Measurements from ENCODE around the gene PLCH1. TPM values are rescaled to one million over a fixed set of nuclear protein-coding genes. Genes with fewer than 3 reads are reported as not detected.

Gene PLCH1
- total and polyA plus RNA-seq, 2 of the 13 experiments (the other 11 are each of a cell fraction or from before 2014, with no cell fraction given): 2.0 to 3.0 TPM

- TF ChIP-seq, protein P1, sequence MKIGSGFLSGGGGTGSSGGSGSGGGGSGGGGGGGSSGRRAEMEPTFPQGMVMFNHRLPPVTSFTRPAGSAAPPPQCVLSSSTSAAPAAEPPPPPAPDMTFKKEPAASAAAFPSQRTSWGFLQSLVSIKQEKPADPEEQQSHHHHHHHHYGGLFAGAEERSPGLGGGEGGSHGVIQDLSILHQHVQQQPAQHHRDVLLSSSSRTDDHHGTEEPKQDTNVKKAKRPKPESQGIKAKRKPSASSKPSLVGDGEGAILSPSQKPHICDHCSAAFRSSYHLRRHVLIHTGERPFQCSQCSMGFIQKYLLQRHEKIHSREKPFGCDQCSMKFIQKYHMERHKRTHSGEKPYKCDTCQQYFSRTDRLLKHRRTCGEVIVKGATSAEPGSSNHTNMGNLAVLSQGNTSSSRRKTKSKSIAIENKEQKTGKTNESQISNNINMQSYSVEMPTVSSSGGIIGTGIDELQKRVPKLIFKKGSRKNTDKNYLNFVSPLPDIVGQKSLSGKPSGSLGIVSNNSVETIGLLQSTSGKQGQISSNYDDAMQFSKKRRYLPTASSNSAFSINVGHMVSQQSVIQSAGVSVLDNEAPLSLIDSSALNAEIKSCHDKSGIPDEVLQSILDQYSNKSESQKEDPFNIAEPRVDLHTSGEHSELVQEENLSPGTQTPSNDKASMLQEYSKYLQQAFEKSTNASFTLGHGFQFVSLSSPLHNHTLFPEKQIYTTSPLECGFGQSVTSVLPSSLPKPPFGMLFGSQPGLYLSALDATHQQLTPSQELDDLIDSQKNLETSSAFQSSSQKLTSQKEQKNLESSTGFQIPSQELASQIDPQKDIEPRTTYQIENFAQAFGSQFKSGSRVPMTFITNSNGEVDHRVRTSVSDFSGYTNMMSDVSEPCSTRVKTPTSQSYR (CRISPR knock-in tag; IDR thresholded peaks at IDR 0.05; ENCODE audit: borderline replicate concordance): no peak
- TF ChIP-seq U2AF2 (IDR thresholded peaks at IDR 0.05; ENCODE audit: low read depth, low read length) (no peak), ZNF749 (CRISPR knock-in tag; IDR thresholded peaks at IDR 0.05; ENCODE audit: borderline replicate concordance) (no peak), ZNF460 (CRISPR knock-in tag; IDR thresholded peaks at IDR 0.05; ENCODE audit: borderline replicate concordance) (no peak), ZNF720 (CRISPR knock-in tag; IDR thresholded peaks at IDR 0.05) (no peak), ZNF451 (CRISPR knock-in tag; IDR thresholded peaks at IDR 0.05) (no peak), PLRG1 (conservative IDR thresholded peaks at IDR 0.05) (no peak), CAMTA2 (CRISPR knock-in tag; IDR thresholded peaks at IDR 0.05; ENCODE audit: borderline replicate concordance) (no peak), THAP11 (CRISPR knock-in tag; IDR thresholded peaks at IDR 0.05) (peak; percentile 74), E2F2 (CRISPR knock-in tag; IDR thresholded peaks at IDR 0.05; ENCODE audit: borderline replicate concordance) (no peak), ZNF83 (CRISPR knock-in tag; IDR thresholded peaks at IDR 0.05; ENCODE audit: borderline replicate concordance) (no peak), SSRP1 (CRISPR knock-in tag; IDR thresholded peaks at IDR 0.05) (no peak), ZNF784 (CRISPR knock-in tag; IDR thresholded peaks at IDR 0.05; ENCODE audit: borderline replicate concordance) (no peak; the same call in 1 of the 2 replicates), ZNF773 (CRISPR knock-in tag; IDR thresholded peaks at IDR 0.05; ENCODE audit: borderline replicate concordance) (no peak), ATAD3A (CRISPR knock-in tag; IDR thresholded peaks at IDR 0.05) (no peak), TCF12 (IDR thresholded peaks at IDR 0.05) (no peak), TCF12 (CRISPR knock-in tag; IDR thresholded peaks at IDR 0.05) (peak; percentile 48; the same call in 1 of the 2 replicates), FOSL1 (CRISPR knock-in tag; IDR thresholded peaks at IDR 0.05; ENCODE audit: borderline replicate concordance) (no peak), ZC3H4 (CRISPR knock-in tag; IDR thresholded peaks at IDR 0.05; ENCODE audit: borderline replicate concordance) (no peak), ZFP90 (CRISPR knock-in tag; IDR thresholded peaks at IDR 0.05; ENCODE audit: borderline replicate concordance) (no peak), KLF6 (CRISPR knock-in tag; IDR thresholded peaks at IDR 0.05) (no peak), ZNF652 (CRISPR knock-in tag; IDR thresholded peaks at IDR 0.05; ENCODE audit: borderline replicate concordance, low read depth) (peak; percentile 57; the same call in 1 of the 2 replicates), NONO (IDR thresholded peaks at IDR 0.05) (no peak), NONO (CRISPR knock-in tag; conservative IDR thresholded peaks at IDR 0.05) (peak; percentile 63; the same call in 1 of the 2 replicates), CHCHD3 (CRISPR knock-in tag; IDR thresholded peaks at IDR 0.05) (no peak), GPN1 (CRISPR knock-in tag; IDR thresholded peaks at IDR 0.05; ENCODE audit: borderline replicate concordance) (no peak)
- TF ChIP-seq, protein P2, sequence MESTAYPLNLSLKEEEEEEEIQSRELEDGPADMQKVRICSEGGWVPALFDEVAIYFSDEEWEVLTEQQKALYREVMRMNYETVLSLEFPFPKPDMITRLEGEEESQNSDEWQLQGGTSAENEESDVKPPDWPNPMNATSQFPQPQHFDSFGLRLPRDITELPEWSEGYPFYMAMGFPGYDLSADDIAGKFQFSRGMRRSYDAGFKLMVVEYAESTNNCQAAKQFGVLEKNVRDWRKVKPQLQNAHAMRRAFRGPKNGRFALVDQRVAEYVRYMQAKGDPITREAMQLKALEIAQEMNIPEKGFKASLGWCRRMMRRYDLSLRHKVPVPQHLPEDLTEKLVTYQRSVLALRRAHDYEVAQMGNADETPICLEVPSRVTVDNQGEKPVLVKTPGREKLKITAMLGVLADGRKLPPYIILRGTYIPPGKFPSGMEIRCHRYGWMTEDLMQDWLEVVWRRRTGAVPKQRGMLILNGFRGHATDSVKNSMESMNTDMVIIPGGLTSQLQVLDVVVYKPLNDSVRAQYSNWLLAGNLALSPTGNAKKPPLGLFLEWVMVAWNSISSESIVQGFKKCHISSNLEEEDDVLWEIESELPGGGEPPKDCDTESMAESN (CRISPR knock-in tag; conservative IDR thresholded peaks at IDR 0.05): peak; percentile 50; the same call in 1 of the 2 replicates
Measured at GRCh38 chr3:155605571-155605970, 139.3 kb downstream of the PLCH1 start (continued).

All from HepG2 (cell line).